GM19463 (cell line): Measurements from ENCODE around the gene AKIRIN2.
A peak's percentile ranks its signal among the peaks of the same experiment; 100 is the strongest.

ENCODE experiments used
- ATAC-seq: cut with Tn5 transposase; IDR thresholded peaks from one replicate; pipeline ENCODE4 v1.9.1; 2021; ENCODE audit warnings: mild to moderate bottlenecking, moderate library complexity; ENCODE audit not compliant: unreplicated experiment

Gene AKIRIN2

GRCh38 chr6:87701676-87702588 is at the start of gene AKIRIN2:
AKIRIN2 (minus strand) TSS chr6:87702233; CDS start chr6:87701684, 549 bp downstream.
- peak; percentile 64 for ATAC-seq

GRCh38 chr6:87747646-87748045 is 45.6 kb upstream of the AKIRIN2 start:
- no peak for ATAC-seq

GRCh38 chr6:87745966-87746721 is 44.1 kb upstream of the AKIRIN2 start:
- no peak for ATAC-seq

- no peak for ATAC-seq
Observed at GRCh38 chr6:87743454-87743853, 41.4 kb upstream of the AKIRIN2 start.

- no peak for ATAC-seq
Observed at GRCh38 chr6:87742106-87742505, 40.1 kb upstream of the AKIRIN2 start.

- ATAC-seq: no peak
Observed at GRCh38 chr6:87741001-87741650, 39.1 kb upstream of the AKIRIN2 start.

GRCh38 chr6:87738744-87739143 is 36.7 kb upstream of the AKIRIN2 start:
- no peak for ATAC-seq

- no peak for ATAC-seq
Observed at GRCh38 chr6:87738000-87738399, 36.0 kb upstream of the AKIRIN2 start.

- no peak for ATAC-seq
Observed at GRCh38 chr6:87736809-87737540, 34.9 kb upstream of the AKIRIN2 start.

- peak; percentile 64 for ATAC-seq
Observed at GRCh38 chr6:87731818-87732661, 30.0 kb upstream of the AKIRIN2 start.

GRCh38 chr6:87731080-87731479 is 29.0 kb upstream of the AKIRIN2 start:
- no peak for ATAC-seq

- no peak for ATAC-seq
Observed at GRCh38 chr6:87729965-87730719, 28.1 kb upstream of the AKIRIN2 start.

GRCh38 chr6:87728706-87729105 is 26.7 kb upstream of the AKIRIN2 start:
- ATAC-seq: no peak

- ATAC-seq: peak; percentile 75
Observed at GRCh38 chr6:87724983-87725811, 23.2 kb upstream of the AKIRIN2 start.

GRCh38 chr6:87723170-87724078 is 21.4 kb upstream of the AKIRIN2 start:
- peak; percentile 56 for ATAC-seq

GRCh38 chr6:87722540-87723169 is 20.6 kb upstream of the AKIRIN2 start:
- ATAC-seq: no peak

GRCh38 chr6:87721311-87721710 is 19.3 kb upstream of the AKIRIN2 start:
- no peak for ATAC-seq
